Measurements from ENCODE around the gene C1QA.
"Not testable (repeated sequence)": the region's sequence is repeated elsewhere in the genome, so short reads cannot be mapped to it uniquely, and the experiment has no call there.

Gene C1QA

DNA sequence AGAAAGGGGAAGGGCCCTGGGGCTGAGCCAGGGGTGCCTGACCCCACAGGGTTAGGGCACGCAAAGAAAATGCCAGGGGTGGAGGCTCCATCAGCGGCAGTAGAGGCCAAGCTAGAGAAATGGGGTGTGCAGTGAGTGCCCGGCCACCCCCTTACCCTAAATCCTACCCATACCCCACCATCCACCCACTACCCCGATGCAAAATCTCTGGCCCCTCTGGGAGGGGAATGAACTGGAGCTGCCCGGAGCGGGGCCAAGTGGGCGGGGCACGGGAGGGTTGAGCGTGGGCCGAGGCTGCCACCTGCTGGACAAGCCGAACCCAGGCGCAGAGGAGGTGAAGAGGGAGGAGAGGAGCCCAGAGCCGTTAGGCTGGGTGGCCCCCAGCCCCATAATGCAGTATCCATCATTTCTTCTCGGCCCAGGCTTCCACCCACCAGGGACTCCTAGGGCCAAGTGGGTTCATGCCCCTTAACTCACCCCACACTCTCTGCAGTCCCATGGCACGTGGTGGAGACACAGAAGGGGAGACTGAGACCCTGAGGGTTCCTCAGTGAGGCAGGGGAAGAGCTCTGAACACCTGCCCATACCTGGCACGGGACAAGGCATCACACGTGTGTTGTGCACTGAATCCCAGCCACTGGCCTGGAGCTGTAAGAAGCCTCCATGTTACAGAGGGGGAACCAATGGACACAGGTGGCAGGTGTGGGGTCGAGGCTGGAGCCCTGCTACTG is 5.6 kb downstream of the C1QA start:
- peak; percentile 59 for DNase-seq

DNA sequence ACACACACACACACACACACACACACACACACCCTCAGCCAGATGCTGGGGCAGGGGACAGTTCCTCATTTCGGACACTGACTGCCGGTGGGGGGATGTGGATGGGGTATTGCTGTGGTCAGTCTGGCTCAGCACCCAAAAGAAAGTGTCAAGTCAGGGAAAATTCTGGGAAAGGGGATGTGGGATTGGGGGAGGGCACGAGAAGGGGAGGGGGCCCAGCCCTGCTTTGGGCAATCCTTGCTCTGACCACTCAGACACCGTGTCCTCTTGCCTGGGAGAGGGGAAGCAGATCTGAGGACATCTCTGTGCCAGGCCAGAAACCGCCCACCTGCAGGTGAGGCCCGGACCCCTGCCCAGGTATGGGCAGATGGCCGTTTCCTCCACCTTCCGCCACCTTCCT is 7.0 kb downstream of the C1QA start, which contains the start of gene C1QC:
Gene C1QC (plus strand): TSS at position 253 of the 400 bp plus-strand sequence. CDS start 391 bp downstream, outside the sequence.
- DNase-seq = no peak

DNA sequence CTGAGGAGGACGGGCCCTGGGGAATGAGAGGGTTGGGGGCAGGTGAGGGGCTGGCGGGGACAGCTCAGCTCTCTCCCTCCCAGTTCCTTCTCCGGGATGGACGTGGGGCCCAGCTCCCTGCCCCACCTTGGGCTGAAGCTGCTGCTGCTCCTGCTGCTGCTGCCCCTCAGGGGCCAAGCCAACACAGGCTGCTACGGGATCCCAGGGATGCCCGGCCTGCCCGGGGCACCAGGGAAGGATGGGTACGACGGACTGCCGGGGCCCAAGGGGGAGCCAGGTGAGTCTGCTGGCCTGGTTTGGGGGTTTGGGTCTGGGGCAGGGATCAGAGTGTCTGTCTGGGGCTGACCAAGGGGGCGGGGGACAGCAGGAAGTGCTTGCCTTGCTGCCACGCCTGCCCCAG is 7.5 kb downstream of the C1QA start:
- no peak for DNase-seq

DNA sequence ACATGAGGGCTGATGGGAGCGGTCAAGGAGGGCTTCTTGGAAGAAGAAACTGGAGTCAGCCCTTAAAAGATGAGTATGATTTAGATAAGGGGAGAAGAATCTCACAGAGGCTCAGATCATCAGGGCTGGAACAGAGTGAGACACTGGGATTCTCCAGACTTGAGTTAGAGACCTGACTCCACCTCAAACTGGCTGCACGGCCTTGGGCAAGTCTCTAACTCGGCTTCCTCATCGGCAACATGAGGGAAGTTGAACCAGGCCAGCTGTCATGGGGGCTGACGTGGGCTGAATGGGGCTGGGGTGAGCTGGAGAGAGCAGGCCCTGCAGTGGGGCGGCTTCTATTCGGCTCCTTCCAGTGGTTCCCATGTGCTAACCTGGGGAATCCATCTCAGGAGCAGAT is 9.5 kb downstream of the C1QA start:
- no peak for DNase-seq

DNA sequence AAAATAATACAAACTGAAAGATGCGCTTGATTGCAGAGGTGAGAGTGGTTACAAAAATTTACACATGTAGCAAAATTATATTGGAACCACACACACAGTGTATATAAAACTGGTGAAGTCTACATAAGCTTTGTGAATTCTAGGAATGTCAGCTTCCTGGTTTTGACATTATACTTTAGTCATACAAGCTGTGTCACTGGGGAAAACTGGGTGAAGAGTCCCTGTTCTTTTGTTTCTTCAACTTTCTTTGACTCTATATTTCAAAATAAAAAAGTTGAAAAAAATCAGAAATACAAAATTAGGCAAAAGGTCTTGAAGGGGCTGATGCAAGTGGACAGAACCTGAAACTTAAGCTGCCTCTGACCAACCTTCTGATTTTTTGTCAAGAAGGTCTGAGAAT is 10.0 kb downstream of the C1QA start:
- DNase-seq = no peak

GRCh38 chr1:22650089-22650693 is 13.8 kb downstream of the C1QA start:
- no peak for DNase-seq

GRCh38 chr1:22651941-22652856 is 15.8 kb downstream of the C1QA start:
- no peak for DNase-seq

DNA sequence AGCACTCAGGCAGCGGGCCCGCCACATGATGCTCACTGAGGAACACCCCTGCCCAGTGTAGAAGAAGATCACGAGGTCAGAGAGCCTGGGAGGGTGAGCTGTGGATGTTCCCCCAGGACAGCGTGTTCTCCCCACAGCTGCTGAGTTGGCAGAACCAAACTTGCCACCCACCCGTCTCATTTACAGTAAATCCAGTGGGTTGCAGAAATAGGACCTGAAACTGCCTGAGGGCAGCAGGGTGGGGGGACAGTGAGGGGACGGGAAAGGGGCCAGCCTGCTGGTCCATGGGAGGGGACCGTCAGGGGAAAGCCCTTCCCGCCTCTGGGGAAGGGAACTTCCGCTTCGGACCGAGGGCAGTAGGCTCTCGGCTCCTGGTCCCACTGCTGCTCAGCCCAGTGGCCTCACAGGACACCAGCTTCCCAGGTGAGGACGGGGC is 16.5 kb downstream of the C1QA start, which contains the start of gene C1QB:
Gene C1QB (plus strand): TSS at position 356 of the 436 bp plus-strand sequence. CDS start 6,227 bp downstream, outside the sequence.
- DNase-seq = no peak

DNA sequence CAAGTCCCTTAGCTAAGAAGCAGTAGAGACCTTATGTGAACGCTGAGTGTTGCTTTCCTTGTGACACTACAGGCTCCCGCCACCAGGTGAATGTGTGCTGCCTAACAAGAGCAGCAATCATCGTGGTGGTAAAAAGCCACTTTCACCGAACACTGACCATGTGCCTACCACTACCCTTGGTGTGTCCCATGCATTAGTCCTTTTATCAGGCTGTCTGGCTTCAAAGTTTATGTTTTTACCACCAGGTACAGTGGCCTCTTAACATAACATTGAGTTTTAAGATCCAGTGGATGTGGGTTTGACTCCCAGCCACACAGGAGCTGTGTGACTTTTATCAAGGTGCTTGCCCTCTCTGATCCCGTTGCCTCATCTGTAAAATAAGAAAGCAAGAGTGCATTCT is 18.3 kb downstream of the C1QA start:
- DNase-seq = no peak

DNA sequence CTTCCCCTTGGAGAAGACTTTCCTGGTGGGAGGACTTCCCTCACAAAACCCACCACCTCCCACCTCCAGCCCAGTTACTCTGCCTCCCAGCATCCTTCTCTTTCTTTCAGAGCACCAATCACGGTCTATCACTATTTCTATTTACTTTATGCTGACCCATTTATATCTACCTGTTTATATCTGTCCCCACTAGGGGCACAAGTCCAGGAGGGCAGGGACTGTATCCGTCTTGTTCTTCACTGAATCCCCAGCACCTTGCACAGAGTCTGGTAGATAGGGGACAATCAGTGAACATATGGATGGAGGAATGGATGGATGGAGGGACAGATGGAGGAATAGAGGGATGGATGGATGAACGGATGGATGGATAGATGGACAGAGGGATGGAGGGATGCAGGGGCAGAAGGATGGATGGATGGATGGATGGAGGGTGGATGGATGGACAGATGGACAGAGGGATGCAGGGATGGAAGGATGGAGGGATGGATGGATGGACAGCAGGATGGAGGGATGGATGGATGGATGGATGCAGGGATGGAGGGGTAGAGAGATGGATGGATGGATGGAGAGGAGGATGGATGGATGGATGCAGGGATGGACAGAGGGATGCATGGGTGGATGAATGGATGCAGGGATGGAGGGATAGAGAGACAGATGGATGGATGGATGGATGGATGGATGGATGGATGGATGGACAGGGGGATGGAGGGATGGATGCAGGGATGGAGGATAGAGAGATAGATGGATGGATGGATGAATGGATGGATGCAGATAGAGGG is 22.1 kb downstream of the C1QA start:
- no peak for DNase-seq

DNA sequence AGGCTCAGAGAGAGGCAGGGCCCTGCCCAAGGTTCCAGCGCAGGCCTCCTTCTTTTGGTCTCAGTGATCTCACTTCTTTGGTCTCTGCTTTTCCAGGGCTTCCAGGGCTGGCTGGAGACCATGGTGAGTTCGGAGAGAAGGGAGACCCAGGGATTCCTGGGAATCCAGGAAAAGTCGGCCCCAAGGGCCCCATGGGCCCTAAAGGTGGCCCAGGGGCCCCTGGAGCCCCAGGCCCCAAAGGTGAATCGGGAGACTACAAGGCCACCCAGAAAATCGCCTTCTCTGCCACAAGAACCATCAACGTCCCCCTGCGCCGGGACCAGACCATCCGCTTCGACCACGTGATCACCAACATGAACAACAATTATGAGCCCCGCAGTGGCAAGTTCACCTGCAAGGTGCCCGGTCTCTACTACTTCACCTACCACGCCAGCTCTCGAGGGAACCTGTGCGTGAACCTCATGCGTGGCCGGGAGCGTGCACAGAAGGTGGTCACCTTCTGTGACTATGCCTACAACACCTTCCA is 24.4 kb downstream of the C1QA start:
- no peak for DNase-seq

DNA sequence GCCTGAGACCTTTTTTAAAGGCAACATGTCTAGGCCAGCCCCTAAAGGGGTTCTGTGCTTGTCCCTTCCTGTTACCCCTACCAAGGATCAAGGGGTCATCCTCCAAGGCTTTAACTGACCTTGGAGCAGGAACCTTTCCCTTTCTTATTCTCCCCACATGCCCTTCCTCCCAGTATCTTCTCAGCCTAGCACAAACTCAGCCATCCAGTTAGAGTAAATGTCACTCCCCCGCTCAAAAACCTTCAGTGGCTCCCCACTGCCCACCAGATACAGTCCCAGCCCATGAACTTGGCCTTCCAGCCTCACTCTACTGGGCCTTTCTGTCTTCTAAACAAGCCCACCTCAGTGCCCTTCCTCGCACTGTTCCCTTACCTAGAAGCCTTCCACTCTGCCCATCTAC is 25.5 kb downstream of the C1QA start:
- no peak for DNase-seq

DNA sequence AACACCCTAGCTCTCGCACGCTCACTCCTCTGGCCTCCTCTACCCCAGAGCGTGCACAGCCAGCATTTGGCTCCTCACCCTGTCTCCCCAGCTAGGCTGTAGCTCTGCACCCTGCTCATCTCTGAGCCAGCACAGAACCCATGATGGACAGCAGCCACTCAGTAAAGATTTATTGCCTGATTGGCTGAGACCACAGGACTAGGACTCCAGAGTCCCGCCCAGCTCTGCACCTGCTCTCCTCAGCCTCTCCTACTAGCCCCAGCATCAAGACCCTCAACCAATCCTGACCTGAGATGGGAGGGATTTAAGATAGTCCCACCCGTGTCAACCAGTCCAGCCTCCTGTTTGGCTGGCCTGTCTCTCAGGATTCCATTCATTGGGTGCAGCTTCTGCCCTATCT is 25.9 kb downstream of the C1QA start:
- no peak for DNase-seq

- no peak for DNase-seq
These were observed 26.6 kb downstream of the C1QA start for GRCh38 chr1:22662986-22663408.

DNA sequence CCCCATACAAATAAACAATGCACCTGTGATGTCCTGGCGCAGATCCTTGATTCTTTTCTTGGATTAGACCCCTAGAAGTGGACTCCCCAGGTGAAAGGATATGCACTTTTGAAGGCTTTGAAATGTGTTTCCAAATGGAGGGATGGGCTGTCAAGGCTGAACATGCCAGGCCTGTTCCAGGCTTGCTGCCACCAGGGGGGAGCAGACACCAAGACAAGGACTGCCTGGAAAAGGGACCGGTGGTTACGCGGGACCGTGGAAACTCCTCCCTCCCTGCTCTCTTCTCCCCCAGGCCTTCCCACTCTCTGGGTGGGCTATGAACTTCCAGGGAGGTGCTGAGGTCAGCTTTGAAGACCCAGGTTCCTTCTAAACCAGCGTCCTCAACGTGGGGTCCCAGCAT is 29.3 kb downstream of the C1QA start:
- no peak for DNase-seq

- DNase-seq = no peak
These were observed 30.0 kb downstream of the C1QA start for GRCh38 chr1:22666412-22666811.

DNA sequence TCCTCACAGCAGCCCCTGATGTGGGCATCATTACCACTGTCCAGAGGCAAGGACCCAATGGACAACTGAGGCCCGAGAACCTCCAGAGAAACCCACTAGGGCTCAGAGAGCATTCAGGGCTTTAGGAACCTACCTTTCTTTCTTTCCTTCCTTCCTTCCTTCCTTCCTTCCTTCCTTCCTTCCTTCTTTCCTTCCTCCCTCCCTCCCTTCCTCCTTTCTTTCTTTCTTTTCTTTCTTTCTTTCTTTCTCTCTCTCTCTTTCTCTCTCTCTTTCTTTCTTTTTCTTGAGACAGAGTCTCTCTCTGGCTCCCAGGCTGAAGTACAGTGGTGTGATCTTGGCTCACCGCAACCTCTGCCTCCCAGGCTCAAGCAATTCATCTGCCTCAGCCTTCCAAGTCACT is 32.4 kb downstream of the C1QA start:
- not testable (repeated sequence) for DNase-seq

GRCh38 chr1:22670352-22670975 is 34.0 kb downstream of the C1QA start:
- DNase-seq = no peak

- DNase-seq = no peak
These were observed 35.6 kb downstream of the C1QA start for GRCh38 chr1:22671999-22672398.

DNA sequence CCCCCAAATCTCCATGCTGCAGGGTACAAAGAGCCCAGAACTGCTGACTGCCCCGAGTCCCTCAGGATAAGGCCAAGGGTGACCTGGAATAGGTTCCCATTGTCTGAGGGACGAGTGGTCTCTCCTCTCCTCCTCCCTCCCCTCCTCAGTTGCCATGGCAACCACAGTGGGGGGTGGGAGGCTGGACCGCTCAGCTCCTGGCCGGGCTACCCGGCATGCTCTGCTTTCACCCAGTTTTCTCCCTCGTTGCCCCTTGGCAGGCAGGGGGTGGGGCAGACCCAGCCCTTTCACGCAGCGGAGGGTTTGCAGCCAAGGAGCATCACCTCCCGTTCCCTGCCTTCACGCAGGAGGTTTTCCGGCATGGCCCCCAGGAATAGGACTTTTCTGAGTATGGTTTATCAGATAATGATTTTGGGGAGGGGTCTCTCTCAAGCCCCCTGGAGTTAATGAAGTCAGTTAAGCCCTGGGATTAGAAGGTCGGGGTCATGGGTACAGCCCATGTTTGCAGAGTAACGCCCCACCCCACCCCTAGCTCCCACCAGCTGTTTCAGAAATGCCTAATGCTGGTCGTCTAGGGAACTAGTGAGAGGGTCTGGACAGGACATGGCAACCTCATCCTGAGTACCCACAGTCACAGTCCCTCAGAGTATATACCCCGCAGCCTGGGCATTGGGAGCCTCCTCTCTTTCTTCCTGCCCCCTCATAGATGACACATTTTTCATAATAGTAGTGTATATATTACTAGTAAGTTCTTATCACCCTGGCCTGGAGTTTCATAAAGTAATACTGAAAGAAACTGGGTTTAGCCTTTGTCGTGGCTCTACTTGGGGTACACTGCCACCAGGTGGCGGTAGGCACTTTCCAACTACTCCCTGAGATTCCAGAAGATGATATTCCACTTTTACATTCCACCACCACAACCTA is 37.3 kb downstream of the C1QA start:
- no peak for DNase-seq

DNA sequence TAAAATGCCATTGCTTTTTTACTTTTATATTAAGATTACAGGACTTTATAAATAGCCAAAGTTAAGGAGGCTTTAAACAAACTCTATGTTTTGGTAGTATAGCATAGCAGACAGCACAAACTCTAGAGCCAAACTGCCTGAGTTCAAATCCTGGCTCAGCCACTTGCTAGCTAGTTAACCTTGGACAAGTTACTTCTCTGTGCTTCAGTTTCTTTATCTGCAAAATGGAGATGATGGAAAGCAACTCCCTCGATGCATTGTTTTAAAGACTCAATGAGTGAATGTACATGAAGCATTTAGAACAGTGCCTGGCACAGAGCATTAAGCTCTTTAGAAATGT is 38.0 kb downstream of the C1QA start:
- no peak for DNase-seq
